ENCODE measurements around the gene CEP164.

The CEP164 gene

DNA sequence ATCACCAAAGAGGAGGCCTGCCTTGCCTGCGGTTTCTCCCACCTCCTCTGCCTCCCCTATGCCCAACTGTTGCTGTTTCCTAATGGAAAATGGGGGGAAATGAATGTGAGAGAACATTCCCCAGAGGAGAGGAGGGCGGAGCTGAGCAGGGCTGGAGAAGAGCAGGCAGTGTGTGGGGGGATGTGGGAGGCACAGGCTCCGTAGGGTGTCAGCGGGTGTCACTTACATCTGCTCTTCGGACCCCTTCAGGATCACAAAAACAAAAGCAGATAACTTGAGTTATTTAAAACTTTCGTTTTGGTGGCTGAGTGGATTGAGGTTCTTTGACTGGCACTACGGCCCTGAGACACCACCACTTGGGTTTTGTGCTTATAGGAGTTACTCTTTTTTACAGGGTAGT lies 93.8 kb downstream of the CEP164 start:
- no peak for DNase-seq (ENCODE audit: low read depth)

DNA sequence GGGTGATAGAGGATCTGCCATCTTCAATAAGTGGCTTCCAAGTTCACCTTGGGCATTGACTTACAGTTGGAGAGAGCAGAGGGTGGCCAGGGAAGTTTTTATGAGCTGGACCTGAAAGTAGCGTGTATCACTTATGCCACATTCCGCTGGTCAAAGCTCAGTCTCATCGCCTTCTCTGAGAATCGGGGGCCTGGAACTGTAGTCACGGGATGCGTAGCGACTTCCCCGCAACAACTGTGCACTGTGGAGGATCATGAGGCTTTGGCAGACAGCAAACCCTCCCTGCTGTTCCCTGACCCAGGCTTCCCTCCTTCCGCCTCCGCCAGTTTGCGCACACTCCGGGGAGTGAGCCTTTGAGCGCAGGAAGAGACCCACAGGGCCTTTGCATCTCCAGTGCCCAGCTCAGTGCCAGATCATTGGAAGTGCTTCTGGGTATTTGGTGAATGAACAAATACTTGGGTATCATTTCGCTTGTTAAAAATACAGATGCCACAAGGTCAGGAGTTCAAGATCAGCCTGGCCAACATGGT lies 95.5 kb downstream of the CEP164 start:
- no peak for DNase-seq (ENCODE audit: low read depth)

GRCh38 chr11:117424781-117425180 lies 97.1 kb downstream of the CEP164 start:
- no peak for DNase-seq (ENCODE audit: low read depth)

- no peak for DNase-seq (ENCODE audit: low read depth)
Measured at GRCh38 chr11:117425679-117426296, 98.1 kb downstream of the CEP164 start.

GRCh38 chr11:117426297-117426685 lies 98.6 kb downstream of the CEP164 start:
- peak; percentile 72 for DNase-seq (ENCODE audit: low read depth)

DNA sequence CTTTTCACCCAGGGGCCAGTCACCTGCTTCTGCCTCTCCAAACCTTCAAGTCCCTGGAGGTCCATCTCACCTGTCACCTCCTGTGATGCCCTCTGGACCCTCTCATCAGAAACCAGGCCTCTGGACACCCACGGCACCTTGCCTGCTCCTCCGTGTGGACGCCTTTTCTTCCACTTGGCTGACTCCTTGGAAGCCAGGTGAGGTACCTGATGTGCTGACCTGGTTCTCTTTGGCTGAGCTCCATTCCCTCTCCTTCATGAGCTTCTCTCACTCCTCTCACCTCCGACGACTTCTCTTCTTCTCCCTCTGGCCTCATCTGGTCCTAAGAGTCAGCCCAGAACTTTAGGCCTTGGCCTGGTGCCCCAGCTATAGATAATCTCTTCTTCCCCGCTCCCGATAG lies 99.3 kb downstream of the CEP164 start:
- DNase-seq (ENCODE audit: low read depth) = no peak

- DNase-seq (ENCODE audit: low read depth) = no peak
Measured at GRCh38 chr11:117427356-117427874, 99.8 kb downstream of the CEP164 start.

DNA sequence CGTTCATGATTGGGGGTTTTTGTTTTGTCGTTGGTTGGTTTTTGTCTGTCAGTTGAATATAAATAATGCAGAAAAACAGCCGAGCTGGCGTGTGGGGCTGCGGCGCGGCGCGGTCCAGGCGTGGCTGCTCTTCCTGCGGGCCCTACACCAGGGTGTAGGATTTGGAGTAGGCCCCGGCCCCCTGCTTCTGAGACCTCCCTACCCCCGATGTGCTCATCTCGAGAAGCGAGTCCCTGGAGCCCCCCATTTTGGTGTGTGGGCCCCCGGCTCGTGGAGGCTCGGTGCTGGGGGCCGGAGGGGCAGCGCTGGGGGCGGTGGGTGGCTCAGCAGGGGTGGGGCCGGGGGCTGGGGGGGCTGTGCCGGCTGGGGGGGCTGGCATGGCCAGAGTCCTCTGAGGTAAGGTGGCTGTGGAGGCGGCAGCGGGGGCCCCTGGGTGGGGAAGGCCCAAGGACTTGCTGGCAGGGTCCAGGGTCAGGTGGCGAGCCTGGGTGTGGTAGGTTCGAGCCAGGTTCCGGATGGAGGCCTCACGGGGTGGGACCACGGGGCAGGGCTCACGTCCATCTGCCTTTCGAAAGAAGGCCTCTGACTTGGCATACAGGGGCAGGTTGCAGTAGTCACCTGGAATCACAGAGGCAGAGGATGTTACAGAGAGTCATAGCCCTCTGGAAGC lies 100.7 kb downstream of the CEP164 start:
- no peak for DNase-seq (ENCODE audit: low read depth)

DNA sequence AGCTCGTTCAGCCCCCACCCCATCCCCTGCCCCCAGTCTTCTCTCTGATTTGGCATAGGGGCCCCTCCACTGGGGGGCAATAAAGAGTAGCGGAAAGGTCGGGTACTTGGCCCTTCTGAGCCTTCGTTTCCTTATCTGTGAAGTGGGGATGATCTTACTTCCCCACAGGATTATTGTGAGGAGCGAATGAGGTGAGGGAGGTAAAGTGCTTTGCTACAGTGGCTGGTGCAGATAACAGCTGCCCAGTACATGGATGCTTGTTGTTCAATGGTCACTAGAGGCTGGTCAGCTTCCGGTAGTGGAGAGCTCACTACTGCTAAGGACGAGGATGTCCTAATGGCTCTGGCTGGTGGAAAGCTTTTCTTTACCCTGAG lies 101.2 kb downstream of the CEP164 start:
- no peak for DNase-seq (ENCODE audit: low read depth)

DNA sequence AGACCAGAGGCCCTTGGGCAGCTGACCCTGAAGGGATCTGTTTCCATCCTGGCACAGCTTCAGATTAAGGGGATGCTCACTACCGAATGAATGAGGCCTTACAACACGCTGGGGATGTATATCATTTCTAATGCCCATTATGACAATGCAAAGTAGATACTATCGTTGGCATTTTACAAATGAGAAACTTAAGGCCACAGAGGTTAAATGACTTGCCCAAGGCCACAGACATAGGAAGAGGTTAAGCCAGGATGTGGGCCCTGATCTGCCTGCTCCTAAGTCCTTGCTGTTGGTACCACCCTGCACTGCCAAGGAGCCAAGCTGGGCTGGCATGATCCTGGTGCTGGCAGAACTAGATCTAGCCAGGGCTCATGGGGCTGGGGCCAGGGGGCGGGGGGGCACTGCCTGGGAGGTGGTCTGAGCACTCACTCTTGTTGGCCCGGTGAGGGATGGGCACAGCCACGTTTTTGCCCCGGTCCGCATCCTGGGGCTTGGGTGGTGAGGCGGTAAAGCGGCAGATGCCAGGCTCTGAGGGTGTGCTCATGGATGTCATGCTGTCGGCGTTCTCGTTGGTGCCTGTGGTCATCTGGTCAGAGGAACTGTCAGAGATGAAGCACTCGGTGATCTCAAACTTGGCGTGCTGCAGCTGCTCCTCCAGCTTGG lies 102.8 kb downstream of the CEP164 start:
- DNase-seq (ENCODE audit: low read depth) = no peak

- no peak for DNase-seq (ENCODE audit: low read depth)
Measured at GRCh38 chr11:117431436-117431835, 103.8 kb downstream of the CEP164 start.

DNA sequence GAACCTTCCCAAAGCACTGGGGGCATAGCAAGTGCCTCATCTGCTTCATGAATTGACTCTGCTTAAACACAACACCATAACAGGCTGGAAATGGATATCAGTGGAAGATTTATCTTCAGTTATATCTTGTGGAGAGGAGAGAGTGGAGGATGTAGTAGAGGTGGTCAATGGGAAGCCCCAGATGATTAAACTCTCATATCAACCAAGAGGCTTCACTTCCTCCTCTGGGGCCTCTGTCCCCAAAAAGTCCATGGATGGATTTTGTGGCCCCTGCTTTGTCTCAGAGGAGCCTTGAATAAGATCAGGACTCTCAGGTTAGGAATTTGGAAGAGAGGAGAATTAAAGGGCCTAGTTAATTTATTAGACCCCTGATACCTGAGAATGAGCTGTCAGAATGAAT lies 106.1 kb downstream of the CEP164 start:
- DNase-seq (ENCODE audit: low read depth) = no peak

GRCh38 chr11:117434481-117434880 lies 106.8 kb downstream of the CEP164 start:
- no peak for DNase-seq (ENCODE audit: low read depth)

DNA sequence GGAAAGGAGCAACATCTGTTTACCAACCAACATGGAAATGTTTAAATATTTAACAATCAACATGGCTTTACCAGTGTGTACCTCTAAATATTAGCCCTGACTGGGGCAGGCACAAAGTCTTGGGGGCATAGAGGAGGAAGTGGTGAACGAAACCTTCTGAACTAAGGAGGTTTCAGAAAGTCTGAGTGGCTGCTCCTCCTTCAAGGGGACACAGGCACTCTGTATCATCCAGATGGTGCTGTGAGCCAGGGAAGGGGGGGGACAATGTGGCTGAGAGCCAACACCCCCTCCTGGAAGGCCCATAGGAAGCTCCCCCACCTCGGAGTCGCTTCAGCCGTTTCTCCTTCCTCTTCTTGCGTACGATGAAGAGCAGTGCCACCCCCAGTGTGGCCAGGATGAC lies 107.7 kb downstream of the CEP164 start:
- DNase-seq (ENCODE audit: low read depth) = no peak

DNA sequence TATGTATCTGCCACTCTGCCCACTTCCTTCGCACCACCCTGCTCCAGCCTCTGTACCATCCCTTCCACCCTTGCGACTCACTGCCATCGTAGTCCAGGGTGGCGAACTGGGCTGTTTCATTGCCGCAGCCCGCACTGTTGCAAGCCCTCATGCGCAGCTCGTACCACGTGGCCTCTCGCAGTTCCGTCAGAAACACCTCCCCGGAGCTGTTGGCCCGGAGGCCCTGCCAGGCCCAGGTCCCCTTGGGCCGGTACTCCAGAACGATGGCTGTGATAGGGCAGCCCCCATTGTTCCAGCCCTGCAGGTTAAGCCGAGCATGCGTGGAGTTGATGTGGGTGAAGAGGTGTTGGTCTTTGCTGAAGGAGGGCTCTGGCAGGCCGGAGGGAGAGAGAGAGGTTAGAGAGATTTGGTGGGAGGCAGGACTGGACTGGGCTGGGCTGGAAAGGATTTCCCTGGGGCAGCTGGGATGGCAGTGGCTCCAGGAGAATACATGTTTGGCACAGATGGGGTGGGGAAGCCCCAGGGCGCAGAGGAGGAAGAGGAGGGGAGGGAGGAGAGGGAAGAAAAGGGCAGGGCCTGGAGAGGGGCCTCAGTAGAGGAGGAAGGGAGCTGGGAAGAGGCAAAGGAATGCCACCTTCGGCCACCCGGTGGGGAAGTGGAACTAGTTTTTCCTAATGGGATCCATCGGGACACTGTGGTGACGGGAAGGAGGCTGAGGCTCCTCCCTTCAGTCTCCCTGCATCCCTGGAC lies 109.6 kb downstream of the CEP164 start:
- no peak for DNase-seq (ENCODE audit: low read depth)

DNA sequence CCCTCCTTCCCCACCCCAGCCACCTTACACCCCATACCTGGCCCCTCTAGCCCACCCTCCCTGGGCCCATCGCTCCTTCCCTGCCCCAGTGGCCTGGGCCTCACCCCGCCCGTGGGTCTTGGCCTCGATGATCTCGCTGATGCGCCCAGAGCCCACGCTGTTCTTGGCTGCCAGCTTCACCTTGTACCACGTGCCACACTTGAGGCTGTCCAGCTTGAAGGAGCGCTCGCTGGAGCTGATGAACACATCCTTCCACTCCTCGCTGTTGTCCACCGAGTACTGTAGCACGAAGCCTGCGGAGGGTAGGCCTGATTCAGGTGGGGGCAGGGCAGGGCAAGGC lies 110.1 kb downstream of the CEP164 start:
- DNase-seq (ENCODE audit: low read depth) = no peak

DNA sequence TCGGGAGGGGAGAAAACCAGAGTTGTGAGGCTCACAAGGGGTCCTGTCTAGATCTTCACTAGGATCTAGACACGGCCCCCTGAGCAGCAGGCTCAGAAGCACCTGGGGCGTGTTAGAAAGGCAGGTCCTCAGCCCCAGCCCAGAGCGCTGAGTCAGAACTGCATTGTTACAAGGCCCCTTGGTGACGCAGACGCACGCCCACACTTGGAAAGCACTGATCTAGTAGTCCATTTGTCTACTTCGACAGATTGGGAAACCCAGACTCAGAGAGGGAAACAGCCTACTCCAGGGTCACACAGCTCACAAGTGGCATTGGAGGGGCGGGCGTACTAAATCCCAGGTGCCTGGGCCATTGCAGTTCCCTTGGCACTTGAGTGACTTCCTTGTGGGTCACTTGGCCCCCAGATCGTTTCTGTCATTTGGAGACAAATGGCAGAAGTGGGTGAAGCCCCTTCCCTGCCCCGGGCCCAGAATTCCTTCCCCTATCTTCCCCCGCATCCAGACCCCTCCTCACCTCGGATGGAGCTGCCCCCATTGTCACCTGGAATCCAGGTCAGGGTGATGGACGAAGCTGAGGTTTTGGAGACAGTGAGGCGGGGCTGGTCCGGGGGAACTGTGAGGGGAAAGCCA lies 110.8 kb downstream of the CEP164 start:
- no peak for DNase-seq (ENCODE audit: low read depth)

DNA sequence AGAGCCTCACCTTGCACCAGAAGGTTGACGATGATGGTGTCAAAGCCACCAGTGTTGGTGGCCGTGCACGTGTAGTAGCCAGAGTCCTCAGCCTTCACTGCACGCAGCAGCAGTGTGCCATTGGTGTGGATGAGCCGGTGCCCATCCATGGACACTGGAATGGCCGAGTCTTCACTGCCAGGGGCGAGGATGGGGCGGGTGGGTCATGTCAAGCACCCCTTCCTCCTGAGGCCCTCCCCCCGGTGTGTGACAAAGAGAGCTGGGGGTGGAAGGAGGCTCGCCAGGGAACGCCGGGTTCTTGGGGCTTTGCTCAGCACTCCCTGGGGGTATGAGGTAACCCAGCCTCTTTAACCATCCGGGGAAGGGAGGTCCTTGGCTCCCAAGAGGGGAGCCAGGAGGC lies 111.6 kb downstream of the CEP164 start:
- no peak for DNase-seq (ENCODE audit: low read depth)

GRCh38 chr11:117440258-117440657 lies 112.6 kb downstream of the CEP164 start:
- DNase-seq (ENCODE audit: low read depth) = no peak

DNA sequence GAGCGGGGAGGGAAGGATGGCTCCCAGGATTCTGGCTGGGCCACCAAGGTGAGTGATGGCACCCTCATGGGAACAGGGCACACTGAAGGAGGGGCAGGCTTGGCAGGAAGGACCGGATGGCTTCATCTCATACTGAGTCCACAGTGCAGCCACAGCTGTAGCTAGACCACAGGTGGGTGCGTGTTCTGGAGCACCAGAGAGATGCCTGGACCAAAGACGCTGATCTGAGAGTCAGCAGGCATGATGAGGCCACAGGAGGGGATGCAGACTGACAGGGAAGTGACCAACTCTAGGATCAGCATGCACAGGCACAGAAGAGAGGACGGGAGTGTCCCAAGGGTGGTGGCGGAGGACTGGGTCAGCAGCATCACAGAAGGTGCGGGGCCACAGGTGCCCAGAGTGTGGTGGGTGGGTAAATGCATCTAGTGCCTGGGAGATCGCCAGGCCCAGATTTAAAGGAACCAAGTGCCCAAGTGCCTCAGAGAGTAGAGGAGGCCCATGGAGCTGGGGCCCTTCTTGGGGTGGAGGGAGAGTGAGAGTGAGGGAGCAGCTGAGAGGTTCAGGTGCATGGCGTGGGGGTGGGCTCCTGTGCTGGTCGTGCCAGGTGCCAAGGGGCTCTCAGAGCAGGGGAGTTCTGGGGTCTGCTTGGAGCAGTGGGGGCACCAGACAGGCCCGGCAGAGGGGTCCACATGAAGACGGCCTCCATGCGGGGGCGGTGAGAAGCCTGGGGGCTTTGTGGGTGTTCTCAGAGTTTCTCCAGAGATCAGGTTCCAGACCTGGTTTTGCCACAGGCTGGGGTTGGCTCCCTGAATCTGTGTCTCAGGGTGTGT lies 113.7 kb downstream of the CEP164 start:
- DNase-seq (ENCODE audit: low read depth) = no peak
